ENCODE measurements around the gene ACAD11.

DNA sequence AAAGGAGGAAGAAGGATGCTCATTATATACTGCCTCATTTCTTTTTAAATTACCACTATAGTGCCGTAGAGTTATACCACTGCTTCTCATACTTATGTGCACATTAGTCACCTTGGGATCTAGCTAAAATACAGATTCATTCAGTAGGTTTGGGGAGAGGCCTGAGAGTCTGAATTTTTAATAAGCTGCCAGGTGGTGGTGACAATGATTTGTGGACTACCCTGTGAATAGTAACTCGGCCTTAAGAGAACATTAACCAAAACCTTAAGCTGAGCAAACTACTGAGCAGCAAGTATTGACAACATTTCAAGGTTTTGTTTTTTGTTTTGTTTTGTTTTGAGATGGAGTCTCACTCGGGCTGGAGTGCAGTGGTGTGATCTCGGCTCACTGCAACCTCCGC lies 20.3 kb upstream of the ACAD11 start:
- TF ChIP-seq ZNF274 (IDR thresholded peaks at IDR 0.05; ENCODE audit: low read depth, low read length) (no peak), SUZ12 (IDR thresholded peaks at IDR 0.05; ENCODE audit: extremely low read depth, insufficient read depth, insufficient read length) (no peak), YY1 (IDR thresholded peaks at IDR 0.05; ENCODE audit: insufficient read depth, insufficient read length) (no peak)

All from NT2/D1 (cell line).